ENCODE measurements around the gene MPRIP. TPM values are rescaled to one million over a fixed set of nuclear protein-coding genes. Genes with fewer than 3 reads are reported as not detected.
A peak's percentile ranks its signal among the peaks of the same experiment; 100 is the strongest.

MPRIP gene
- total and polyA plus RNA-seq, 2 of the 13 experiments (the other 11 are each of a cell fraction or from before 2014, with no cell fraction given), result 50.2 to 52.4 TPM

GRCh38 chr17:17084317-17084835 lies 42.1 kb downstream of the MPRIP start:
- Histone ChIP-seq H2AFZ (ENCODE audit: low read length) (no peak overlapping the region), H3K27me3 (ENCODE audit: control insufficient read depth in 1 of 2, insufficient read depth in 2 of 2, low read length in 2 of 2) (no peaks in the 10 kb centered on the region), H3K9me3 (ENCODE audit: low read length) (no peaks in the 10 kb centered on the region), H3K4me3 (replicated peaks in 1 of 3; ENCODE audit: insufficient read depth in 1 of 3, low read depth in 2 of 3, low read length in 3 of 3) (no peak overlapping the region), H4K20me1 (ENCODE audit: insufficient read depth, low read length) (no peaks in the 10 kb centered on the region), H3K9ac (ENCODE audit: insufficient read depth, low read depth, low read length) (no peak overlapping the region), H3K27ac (ENCODE audit: extremely low read length, insufficient read depth, low read length) (no peak overlapping the region), H3K4me1 (ENCODE audit: insufficient read depth, low read length) (peaks cover 46% of the 10 kb centered on the region), H3K79me2 (ENCODE audit: insufficient read depth, low read length) (no peaks in the 10 kb centered on the region), H3K36me3 (replicated peaks in 1 of 2; ENCODE audit: control insufficient read depth in 1 of 2, insufficient read depth in 2 of 2, low read length in 2 of 2) (peaks cover 14% of the 10 kb centered on the region in 2 experiments; a peak in 3 of 5 replicates), H3K4me2 (ENCODE audit: low read depth, low read length) (no peak overlapping the region)
- FAIRE-seq, result no peak
- no peak for ATAC-seq
- no peak for TF ChIP-seq TRIM24 (CRISPR knock-in tag; IDR thresholded peaks at IDR 0.05)
- no peak for TF ChIP-seq ZNF589 (CRISPR knock-in tag; conservative IDR thresholded peaks at IDR 0.05)
- peak; percentile 66 for TF ChIP-seq ZNF629 (CRISPR knock-in tag; conservative IDR thresholded peaks at IDR 0.05)
- TF ChIP-seq ZNF710 (CRISPR knock-in tag; IDR thresholded peaks at IDR 0.05; ENCODE audit: borderline replicate concordance), result no peak
- no peak for DNase-seq (ENCODE audit: low spot score)
- POLR2A ChIA-PET, result no interaction called here
- no TSS peak for BruUV-seq (replicated peaks)
- in situ Hi-C loops (cut with HindIII; ENCODE audit: extremely low pct_ligation_motif_present, low pct_unique_long_range_greater_than_20kb) (no loop called here), intact Hi-C loops (cut with micrococcal nuclease; ENCODE audit: unreplicated experiment) (no loop called here)
- WGBS (ENCODE audit: low lambda C conversion rate), result 97% methylated on average over 9 of the region's 9 CpGs
- CTCF ChIA-PET (ENCODE audit: low intra/inter-chr PET ratio, low total read pairs), result no interaction called here

GRCh38 chr17:17084941-17085340 lies 42.7 kb downstream of the MPRIP start:
- intact Hi-C loops (cut with micrococcal nuclease; ENCODE audit: unreplicated experiment), result no loop called here
- DNase-seq (ENCODE audit: low spot score) (no peak), ATAC-seq (no peak), FAIRE-seq (no peak)
- WGBS (ENCODE audit: low lambda C conversion rate), result 97% methylated on average over 6 of the region's 6 CpGs
- Histone ChIP-seq H3K36me3 (replicated peaks in 1 of 2; ENCODE audit: control insufficient read depth in 1 of 2, insufficient read depth in 2 of 2, low read length in 2 of 2) (peaks cover 9 to 15% of the 10 kb centered on the region in 2 experiments; a peak in 3 of 5 replicates), H3K9me3 (ENCODE audit: low read length) (no peaks in the 10 kb centered on the region), H3K4me1 (ENCODE audit: insufficient read depth, low read length) (peaks cover 46% of the 10 kb centered on the region), H3K27ac (ENCODE audit: extremely low read length, insufficient read depth, low read length) (no peak overlapping the region), H3K4me3 (replicated peaks in 1 of 3; ENCODE audit: insufficient read depth in 1 of 3, low read depth in 2 of 3, low read length in 3 of 3) (no peak overlapping the region), H2AFZ (ENCODE audit: low read length) (no peak overlapping the region), H3K4me2 (ENCODE audit: low read depth, low read length) (no peak overlapping the region), H3K9ac (ENCODE audit: insufficient read depth, low read depth, low read length) (no peak overlapping the region), H3K27me3 (ENCODE audit: control insufficient read depth in 1 of 2, insufficient read depth in 2 of 2, low read length in 2 of 2) (no peaks in the 10 kb centered on the region), H3K79me2 (ENCODE audit: insufficient read depth, low read length) (no peaks in the 10 kb centered on the region), H4K20me1 (ENCODE audit: insufficient read depth, low read length) (no peaks in the 10 kb centered on the region)
- CTCF ChIA-PET (ENCODE audit: low intra/inter-chr PET ratio, low total read pairs), result no interaction called here
- BruUV-seq (replicated peaks), result no TSS peak
- in situ Hi-C loops (cut with HindIII; ENCODE audit: extremely low pct_ligation_motif_present, low pct_unique_long_range_greater_than_20kb), result no loop called here
- POLR2A ChIA-PET, result no interaction called here
- TF ChIP-seq ZBTB7B (CRISPR knock-in tag; IDR thresholded peaks at IDR 0.05) (no peak), CREB3 (CRISPR knock-in tag; IDR thresholded peaks at IDR 0.05) (no peak), TBX3 (IDR thresholded peaks at IDR 0.05; ENCODE audit: borderline replicate concordance) (no peak), ZNF672 (CRISPR knock-in tag; IDR thresholded peaks at IDR 0.05) (no peak), ZNF501 (CRISPR knock-in tag; IDR thresholded peaks at IDR 0.05) (no peak), HMGA1 (CRISPR knock-in tag; conservative IDR thresholded peaks at IDR 0.05) (no peak), TFDP1 (CRISPR knock-in tag; IDR thresholded peaks at IDR 0.05; ENCODE audit: borderline replicate concordance) (no peak)
